Measurements from ENCODE around the gene ATG7.
"Not testable (repeated sequence)": the region's sequence is repeated elsewhere in the genome, so short reads cannot be mapped to it uniquely, and the experiment has no call there.

The ATG7 gene

DNA sequence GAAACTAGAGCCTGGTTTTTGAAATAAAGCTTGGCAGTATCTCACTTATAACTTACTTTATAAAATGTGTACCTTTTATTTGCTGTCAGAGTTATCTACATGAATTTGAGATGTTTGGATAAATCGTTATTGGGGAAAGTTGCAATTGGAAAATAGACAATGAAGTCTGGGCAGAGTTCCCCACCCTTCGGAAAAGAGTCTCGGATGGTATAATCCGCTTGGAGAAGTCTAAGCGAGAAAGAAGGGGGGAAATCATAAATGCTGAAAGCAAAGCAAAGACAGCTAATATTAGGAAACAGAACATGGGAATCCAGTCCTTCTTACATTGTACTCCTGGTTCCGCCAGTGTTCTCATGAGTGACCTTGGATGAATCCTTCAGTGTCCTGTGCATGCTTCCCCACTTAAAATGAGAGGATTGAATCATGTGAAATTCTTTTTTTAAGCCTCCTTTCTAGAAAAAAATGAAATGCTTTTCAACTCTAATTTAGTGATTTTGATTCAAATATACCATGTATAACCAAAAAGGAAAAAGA, 162.4 kb downstream of the ATG7 start:
- DNase-seq (ENCODE audit: low read depth) = no peak

DNA sequence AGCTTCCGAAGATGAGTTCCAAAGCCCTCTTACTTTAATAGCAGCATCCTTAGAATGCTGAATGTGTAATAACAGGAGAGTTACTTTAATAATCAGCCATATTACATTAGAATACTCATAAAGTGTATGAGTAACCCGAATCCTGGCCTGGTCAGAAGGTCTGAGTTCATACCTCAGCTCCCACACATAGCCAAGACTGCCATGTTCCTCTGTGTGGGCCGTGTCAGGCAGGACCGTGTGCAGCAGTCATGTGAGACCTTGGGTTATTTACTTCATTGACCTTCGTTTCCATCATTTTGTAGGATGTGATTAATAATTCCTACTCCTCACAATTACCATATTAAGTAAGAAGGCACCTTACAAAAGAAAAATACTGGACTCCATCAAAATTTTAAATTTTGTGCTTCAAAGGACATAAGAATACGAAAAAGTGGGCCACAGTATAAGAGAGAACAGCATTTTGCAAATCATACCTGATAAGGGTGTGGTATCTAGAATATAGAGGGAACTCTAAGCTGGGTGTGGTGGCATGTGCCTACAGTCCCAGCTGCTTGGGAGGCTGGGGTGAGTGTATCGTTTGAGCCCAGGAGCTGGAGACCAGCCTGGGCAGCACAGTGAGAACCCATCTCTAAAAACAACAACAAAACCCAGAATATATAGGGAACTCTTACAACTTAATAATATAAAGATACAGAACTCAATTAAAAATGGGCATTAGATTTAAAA, 163.4 kb downstream of the ATG7 start:
- DNase-seq (ENCODE audit: low read depth) = no peak

DNA sequence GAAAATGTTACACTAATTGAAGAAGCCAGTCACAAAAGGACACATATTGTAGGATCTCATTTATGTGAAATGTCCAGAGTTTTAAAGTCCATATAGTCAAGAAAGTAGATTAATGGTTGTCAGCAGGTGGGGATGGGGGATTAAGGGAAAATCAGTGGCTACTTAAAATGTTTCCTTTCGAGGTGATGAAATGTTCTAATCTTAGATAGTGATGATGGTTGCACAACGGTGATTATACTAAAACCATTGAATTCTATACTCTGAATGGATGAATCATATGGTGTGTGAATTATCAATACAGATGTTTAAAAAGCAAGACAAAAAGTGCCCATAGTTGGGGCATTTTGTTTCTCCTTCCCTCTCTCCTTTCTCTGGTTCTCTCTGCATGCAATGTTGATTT, 164.6 kb downstream of the ATG7 start:
- DNase-seq (ENCODE audit: low read depth) = no peak

DNA sequence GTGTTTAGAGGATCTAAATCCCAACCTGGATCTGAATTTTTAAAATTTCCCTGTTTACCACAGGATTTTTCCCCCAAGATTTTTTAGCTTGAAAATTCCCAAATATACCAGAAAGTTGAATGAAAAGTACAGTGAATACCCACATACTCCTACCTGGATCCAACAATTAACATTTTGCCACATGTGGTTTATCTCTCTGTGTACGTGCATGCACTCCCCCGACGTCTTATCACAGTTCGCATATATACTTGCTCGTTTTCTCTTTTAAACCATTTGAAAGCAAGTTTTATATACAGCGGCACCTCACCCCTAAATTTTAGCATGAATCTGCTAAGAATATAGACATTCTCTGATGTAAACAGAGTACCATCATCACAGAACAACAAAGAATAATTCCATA, 165.3 kb downstream of the ATG7 start:
- no peak for DNase-seq (ENCODE audit: low read depth)

DNA sequence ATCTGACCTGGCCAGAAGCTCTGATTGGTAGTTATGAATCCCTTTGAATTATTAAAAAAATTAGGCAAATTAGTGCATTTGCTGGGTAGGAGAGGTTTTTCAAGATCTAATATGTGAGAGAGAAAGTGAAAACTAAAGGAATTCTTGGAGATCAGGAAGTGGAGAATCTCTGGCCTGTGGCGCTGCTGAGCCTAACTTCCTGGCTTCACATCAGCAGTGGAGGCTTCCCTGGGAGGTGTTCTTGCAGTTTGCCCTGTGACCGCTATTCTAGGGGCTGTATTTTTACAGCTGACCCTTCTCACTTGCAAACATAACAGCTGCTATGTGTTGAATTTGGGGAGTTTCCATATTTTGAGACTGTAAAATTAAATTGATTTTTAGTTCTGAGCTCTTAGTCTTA, 166.4 kb downstream of the ATG7 start:
- no peak for DNase-seq (ENCODE audit: low read depth)

DNA sequence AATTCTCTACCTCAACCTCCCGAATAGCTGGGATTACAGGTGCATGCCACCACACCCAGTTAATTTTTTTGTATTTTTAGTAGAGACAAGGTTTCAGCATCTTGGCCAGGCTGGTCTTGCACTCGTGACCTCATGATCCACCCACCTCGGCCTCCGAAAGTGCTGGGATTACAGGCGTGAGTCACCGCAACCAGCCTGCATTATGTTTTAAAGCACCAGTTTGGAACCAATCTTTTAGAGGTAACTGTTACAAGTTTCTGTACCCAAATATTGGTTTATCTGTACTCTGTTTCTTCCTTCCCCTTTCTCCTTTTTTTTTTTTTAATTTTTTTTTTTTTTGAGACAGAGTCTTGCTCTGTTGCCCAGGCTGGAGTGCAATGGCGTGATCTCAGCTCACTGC, 169.1 kb downstream of the ATG7 start:
- not testable (repeated sequence) for DNase-seq (ENCODE audit: low read depth)

DNA sequence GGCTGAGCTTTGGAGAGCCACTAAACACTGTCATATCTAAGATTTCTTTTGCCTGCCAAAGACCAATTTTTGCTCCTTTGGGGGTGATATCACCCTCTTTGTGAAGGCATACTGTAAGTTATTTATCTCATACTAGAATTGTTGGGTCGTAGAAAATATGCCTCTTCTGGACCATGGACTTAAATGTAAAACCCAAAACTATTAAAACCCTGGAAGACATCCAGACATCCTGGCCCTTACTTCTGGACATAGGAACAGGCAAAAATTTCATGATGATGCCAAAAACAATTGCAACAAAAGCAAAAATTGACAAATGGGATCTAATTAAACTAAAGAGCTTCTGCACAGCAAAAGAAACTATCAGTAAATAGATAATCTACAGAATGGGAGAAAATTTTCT, 172.2 kb downstream of the ATG7 start:
- DNase-seq (ENCODE audit: low read depth) = no peak

DNA sequence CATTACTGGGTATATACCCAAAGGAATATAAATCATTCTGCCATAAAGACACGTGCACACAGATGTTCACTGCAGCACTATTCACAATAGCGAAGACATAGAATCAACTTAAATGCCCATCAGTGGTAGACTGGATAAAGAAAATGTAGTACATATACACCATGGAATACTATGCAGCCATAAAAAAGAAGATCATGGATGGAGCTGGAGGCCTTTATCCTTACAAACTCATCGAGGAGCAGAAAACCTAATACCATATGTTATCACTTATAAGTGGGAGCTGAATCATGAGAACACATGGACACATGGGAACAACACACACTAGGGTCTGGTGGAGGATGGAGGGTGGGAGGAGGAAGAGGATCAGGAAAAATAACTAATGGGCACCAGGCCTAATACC, 173.0 kb downstream of the ATG7 start:
- DNase-seq (ENCODE audit: low read depth) = not testable (repeated sequence)

DNA sequence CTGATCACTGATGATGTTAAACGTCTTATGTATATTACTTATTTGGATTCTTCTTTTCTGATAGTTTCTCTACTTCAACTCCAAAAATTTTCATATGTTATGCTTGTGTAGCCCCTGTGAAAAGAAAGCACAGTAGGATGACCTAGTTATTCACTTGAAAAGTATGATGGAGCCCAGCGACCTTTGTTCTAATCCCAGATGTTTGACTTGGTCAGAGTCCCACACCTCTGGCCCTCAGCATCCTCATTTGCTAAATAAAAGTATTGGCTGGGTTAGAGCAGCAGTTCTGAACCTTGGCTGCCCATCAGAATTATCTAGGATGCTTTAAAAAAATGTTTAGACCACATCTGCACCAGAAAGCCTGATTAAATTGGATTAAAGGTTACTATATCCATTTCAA, 173.7 kb downstream of the ATG7 start:
- no peak for DNase-seq (ENCODE audit: low read depth)

DNA sequence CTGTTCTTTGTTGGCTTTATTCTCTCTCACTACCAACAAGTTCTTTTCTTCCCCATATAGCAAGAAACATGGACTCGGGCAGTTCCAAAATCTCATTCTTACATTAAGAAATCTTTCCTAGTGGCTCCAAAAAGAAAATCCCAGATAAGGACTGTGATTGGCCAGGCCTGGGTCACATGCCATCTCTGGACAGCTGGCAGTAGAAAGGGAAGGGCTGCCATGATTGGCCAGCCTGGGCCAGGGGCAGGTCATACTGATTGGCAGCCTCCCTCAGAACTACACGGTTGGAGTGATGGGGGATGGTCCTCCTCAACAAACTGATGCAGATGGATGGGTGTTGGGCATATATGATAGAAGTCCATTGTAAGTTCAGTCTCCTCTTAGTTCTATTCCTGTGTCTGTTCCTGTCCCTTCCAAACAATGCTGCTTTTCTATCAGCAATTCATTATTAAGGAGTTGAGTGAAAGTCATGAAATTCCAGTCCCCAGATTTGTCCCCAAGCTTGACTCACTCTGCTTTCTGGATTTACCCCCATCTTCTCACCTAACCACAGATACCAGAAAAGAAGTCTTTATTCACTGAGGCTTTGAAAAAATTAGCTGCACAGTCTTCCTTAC, 175.5 kb downstream of the ATG7 start:
- DNase-seq (ENCODE audit: low read depth) = no peak

DNA sequence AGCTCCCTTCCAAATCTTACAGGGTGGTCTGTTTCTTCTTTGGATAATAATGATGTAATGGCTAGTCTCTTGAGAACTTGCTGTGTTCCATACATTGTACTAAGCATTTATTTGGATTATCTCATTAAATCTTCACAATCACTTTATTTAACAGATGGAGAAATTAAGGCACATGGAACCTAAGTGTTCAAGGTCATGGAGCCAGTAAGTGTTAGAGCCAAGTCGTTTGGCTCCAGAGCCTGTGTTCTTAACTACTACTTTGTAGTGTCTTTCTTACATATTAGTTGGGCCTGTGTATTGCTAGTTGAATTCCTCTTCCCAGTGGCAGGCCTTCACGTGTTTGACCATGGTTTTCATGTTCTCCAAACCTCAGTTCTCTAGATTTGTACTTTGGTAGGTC, 177.8 kb downstream of the ATG7 start:
- no peak for DNase-seq (ENCODE audit: low read depth)

DNA sequence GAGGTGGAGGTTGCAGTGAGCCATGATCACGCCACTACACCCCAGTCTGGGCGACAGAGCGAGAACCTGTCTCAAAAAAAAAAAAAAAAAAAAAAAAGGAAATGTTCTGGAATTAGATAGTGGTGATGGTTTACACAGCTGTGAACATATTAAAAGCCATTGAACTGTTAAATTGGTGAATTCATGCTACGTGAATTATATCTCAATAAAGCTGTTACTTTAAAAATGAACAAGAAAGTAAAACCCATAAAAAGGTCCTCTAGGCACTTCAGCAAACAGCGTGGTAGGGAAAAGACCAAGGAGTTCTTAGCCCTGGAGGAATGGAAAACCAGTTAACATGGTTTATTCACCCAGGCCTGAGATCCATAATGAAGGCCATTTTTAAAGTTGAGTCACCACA, 180.1 kb downstream of the ATG7 start:
- no peak for DNase-seq (ENCODE audit: low read depth)

DNA sequence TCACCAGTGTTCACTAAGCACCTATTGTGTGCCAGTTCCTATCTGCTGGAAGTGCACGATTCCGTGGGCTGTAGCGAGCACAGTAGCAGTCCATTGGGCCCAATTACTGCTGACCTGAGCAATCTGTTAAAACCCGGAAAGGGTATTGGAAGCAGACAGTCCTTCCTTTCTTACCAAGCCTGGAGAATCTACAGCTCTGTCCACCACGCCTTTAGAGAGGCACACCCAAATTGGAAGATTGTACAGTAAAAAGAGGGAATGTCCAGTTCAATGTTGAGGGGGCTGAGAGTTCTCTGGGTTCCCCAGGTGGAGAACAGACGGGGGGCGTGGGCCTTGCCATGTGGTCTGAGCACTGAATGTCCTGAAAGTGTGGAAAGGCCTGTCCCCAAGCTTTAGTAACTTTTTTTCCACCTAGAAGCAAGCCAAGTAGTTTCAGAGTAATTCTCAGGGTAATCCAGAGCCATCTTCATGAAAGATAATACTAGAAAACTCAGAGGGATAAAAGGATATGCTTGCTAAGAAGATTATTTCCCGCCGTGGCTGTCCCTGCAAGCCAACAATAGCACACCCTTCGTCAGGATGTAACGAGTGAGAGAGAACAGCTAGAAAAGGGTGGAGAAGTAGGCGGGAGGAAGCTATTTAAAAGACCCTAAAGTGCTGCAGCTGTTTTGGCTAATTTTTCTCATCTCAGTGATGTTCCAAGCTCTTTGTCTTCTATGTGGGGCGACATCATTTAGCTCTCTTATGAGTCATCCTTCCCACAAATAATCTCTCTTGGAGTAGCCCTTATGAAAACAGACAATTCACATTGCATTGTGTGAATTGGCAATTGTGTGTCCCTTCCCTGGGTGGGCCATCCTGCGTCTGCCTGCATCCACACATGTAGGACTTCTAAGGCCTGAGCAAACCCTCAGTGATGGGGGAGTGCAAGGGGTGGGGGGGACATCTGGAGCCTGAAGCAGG, 181.0 kb downstream of the ATG7 start:
- no peak for DNase-seq (ENCODE audit: low read depth)

DNA sequence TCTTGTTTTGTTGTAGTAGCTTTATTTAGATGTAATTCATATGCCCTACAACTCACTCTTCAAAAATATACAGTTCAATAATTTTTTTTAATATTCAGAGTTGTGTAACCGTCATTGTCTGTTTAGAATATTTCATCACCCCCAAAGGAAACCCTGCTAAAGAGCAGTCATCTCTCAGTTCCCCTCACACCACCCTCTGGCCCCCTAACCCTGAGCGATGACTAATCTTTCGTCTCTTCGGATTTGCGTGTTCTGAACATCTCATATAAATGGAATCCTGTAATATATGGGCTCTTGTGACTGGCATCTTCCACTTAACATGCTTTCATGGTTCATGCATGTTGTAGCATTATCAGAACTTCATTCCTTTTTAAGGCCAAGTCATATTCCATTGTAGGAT, 183.8 kb downstream of the ATG7 start:
- no peak for DNase-seq (ENCODE audit: low read depth)

DNA sequence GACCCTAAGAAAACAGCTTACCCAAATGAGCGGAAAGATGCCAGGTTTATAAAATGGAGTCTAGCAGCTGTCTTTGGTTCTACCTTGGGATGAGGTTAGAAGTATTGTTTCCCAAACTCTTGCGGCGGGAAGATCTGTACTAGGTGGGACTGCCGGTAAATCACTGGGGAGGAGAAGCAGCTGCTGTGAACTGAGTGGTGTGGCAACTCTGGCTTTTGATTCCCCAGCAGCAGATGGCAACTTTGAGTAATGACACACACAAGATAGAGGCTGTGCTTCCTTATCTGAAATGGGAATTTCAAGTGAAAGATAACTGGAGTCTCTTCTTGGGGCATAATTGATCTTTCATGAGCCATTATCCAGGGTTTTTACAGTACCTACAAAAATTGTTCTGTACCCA, 184.9 kb downstream of the ATG7 start:
- no peak for DNase-seq (ENCODE audit: low read depth)

DNA sequence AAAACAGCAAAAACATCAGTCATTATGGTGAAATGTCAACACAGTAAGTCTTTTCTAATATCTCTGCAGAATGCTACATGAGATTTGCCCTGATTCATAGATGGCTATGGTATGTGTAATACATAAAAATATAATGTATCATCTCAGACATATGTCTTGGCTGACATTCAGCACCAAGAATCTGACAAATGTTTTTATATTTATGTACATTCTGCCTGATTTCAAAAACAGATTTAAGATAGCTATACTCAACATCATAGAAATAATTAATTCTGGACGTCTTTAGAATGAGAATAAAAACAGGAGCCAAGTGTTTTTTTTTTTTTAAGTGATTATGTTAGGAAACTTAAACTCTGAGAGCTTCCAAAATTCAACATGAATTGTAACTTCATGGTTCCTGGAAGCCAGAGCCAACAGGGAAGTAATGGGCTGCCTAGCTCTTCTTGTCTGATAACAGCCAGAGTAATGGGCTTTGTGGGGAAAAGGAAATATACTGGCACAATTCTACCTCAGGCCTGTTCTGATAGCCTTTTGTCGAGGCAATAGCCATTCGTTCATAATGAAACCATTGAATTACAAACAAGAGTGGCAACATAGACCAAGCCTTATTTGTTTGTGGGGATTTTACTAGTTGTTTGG, 187.1 kb downstream of the ATG7 start:
- DNase-seq (ENCODE audit: low read depth) = no peak

DNA sequence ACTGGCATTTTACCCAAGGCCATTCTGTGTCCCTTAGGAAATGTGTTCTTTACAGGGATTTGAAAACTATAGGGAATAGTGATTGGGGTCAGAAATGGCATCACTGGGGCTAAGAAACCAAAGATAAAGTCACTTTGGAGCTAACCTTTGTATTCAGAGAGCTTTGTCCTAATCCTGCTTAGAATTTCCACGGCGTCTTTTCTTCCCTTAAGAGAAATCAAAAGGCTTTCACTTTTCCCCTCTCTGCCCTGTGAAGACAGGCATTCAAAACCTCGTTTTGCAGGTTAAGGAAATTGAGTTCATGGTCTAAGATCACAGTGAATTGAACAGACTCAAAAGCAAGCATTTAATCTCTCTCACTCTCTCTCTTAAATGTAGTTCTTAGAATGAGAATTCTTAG, 189.0 kb downstream of the ATG7 start:
- DNase-seq (ENCODE audit: low read depth) = no peak

DNA sequence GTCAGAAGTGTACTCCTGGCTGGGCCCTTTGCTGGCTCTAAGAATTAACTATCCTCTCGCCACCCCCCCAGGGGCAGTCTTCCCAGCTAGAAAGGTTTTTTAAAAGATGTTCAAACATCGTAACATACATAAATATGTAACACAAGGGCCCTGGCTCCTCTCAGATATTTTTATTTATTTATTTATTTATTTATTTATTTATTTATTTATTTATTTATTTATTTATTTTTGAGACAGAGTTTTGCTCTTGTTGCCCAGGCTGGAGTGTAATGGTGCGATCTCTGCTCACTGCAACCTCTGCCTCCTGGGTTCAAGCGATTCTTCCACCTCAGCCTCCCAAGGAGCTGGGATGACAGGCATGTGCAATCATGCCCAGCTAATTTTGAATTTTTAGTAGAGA, 190.5 kb downstream of the ATG7 start:
- not testable (repeated sequence) for DNase-seq (ENCODE audit: low read depth)

DNA sequence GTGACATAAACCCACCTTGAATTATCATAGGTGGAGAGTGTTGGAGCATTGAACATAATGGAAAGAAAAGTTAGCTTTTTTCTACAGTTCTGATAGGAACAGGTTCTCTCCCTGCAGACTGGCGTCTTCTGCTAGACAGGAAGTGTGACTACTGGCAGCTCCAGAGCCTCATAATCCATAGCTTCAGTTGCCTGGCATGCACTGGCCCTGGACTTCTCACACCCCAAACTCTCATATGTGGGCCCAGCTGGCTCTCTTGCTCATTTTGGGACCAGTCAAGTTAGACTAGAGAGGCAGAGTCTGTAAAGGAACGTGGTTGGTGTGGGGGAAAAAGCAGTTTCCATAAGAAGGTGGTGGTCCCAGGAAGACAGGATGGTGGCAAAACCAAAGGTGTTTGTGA, 191.4 kb downstream of the ATG7 start:
- DNase-seq (ENCODE audit: low read depth) = no peak

DNA sequence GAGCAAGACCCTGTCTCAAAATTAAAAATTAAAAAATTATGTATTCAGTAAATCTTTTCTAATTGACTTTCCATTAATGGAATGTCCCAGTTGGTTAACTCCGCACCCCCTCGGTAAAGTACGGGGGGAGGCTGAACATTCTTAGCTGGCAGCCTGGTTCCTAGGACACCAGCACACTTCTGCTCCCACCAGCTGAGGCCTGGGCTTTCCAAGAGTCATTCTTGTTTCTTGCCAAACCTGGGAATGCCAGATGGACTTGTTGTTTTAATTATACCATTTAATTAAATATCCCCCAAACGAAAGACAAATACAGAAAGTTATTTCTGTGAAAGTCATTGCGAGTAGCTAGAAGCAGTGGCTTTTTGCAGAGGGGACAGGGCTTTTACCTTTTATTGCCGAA, 192.2 kb downstream of the ATG7 start:
- no peak for DNase-seq (ENCODE audit: low read depth)

DNA sequence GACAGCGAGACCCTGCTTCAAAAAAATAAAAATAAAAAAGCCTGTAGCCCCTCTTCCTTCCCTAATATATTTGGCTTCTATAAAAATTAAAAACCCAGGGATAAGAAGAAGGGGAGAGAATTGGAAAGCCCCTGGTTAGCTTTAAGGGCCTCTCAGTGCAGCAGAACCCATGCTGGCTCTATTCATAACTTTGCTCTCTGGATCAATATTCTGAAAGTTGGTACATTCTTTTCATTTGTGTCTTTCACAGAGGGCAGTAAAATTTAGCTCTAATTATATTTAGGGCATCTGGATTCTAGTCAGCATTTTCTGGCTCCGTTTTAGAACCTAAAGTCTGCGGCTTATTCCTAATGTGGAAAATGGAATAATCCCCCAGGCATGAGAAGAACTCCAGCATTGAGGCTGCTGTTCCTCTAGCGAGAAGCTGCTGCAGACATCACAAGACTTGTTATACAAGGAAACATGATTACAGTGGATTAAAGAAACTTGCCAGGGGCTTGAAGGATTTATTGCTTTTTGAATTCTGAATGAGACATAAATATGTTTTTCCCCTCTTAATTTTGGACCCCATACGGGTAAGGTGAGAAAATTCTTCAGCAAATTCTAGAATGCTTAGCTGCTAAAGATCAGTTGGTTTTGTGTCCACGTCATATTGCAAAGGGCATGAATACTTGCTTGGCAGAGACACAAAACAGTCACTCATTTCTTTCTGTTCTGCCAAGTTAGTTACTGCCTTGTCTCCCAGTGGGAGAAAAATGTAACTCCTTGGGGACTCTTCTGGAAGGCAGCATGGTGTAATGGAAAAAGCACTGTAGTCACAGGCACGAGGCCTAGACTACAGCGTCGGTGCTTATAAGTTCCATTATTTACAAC, 193.8 kb downstream of the ATG7 start:
- no peak for DNase-seq (ENCODE audit: low read depth)

Measured in stimulated activated CD8-positive, alpha-beta memory T cell treated with anti-CD3 and anti-CD28 coated beads, Interleukin-12 subunit alpha, Interleukin-12 subunit beta, amount 100 ng/mL, for 4 hours (primary cell).